NCI-H748 (cell line): ENCODE results near the gene RUNDC1.
"Not testable (repeated sequence)": the region's sequence is repeated elsewhere in the genome, so short reads cannot be mapped to it uniquely, and the experiment has no call there.

Experiments
- DNase-seq: peaks from one replicate; lab custom pipeline; 2025; ENCODE audit not compliant: unreplicated experiment; lab: John Stamatoyannopoulos, UW

Gene RUNDC1

DNA sequence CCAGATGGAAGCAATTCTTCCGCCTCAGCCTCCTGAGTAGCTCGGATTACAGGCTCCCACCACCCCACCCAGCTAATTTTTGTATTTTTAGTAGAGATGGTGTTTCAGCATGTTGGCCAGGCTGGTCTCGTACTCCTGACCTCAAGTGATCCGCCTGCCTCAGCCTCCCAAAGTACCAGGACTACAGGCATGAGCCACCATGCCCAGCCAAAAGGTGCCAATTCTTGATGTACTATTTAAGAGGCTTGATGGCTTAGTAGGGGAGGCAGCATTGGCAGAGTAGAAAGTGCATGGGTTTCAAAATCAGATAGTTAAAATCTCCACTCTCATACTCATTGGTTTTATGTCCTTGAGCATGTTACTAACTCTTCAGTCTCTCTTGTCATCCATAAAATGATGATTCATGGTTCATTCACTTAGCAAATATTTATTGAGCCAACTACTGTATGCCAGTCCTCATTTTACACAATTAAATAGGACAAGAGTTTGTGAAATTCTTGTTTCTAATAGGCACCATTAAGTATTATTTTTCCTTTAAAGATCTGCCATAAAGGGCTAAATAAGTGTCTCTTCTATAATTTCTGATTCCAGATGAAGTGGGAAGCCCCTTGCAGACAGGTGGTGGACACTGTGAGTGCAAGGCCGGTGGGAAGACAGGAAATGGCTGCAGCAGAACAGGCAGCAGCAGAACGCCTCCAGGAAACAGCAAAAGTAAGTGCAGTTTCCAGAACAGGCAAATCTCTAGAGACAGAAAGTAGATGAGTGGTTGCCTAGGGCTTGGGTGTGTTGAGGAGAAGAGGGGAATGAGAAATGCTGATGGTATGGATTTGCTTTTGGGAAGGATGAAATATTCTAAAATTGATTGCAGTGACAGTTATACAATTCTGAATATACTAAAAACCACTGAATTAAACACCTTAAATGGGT, 9.6 kb downstream of the RUNDC1 start:
- no peak for DNase-seq

GRCh38 chr17:42991471-42991870, 11.1 kb downstream of the RUNDC1 start:
- DNase-seq = no peak

GRCh38 chr17:42992872-42993271, 12.5 kb downstream of the RUNDC1 start:
- DNase-seq = no peak

DNA sequence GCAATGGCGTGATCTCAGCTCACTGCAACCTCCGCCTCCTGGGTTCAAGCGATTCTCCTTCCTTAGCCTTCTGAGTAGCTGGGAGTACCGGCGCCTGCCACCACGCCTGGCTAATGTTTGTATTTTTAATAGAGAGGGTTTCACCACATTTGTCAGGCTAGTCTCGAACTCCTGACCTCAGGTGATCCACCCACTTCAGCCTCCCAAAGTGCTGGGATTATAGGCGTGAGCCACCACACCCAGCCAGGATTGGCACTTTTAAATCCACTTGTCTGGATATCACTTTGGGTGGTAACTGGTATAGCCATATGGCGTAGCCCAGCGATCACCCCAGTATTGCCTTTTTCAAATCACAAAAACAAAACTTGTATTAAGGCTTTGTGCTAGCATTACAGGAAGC, 13.5 kb downstream of the RUNDC1 start:
- DNase-seq = not testable (repeated sequence)

- peak; percentile 40 for DNase-seq
These were observed 17.1 kb downstream of the RUNDC1 start for GRCh38 chr17:42997390-42997983.

GRCh38 chr17:42997984-42998938, 17.9 kb downstream of the RUNDC1 start, which contains the start of gene RPL27:
Gene RPL27, plus strand, starts transcription at chr17:42998419. Its CDS starts 332 bp downstream, at chr17:42998751.
- peak; percentile 100 for DNase-seq

DNA sequence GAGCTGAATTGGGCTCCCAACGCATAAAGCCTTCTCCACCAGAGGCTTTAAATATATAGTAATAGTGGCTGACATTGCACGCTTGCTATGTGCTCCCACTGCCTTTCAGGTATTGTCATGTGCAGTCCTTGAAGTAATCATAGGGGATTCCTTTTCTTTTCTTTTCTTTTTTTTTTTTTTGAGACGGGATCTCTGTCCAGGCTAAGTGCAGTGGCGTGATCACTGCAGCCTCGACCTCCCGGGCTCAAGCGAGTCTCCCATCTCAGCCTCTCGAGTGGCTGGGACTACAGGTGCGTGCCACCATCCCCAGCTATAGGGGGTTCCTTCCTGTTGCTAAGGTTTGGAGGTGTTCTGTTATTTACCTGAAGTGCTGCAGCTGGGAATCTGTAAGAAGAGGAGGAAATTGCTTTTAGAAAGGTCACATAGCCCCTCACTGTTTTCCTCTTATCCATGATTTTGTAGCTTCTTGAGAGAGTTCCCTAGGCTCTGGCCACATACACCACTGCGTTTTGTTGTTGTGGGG, 18.7 kb downstream of the RUNDC1 start:
- no peak for DNase-seq

GRCh38 chr17:43000894-43001293, 20.5 kb downstream of the RUNDC1 start:
- DNase-seq = not testable (repeated sequence)

GRCh38 chr17:43003542-43004172, 23.3 kb downstream of the RUNDC1 start:
- DNase-seq = no peak

- peak; percentile 69 for DNase-seq
These were observed 26.5 kb downstream of the RUNDC1 start, which contains the start of gene IFI35 for GRCh38 chr17:43006639-43007551. Gene IFI35, plus strand, starts transcription at chr17:43006784. Its CDS starts 164 bp downstream, at chr17:43006948.

GRCh38 chr17:43010667-43011308, 30.4 kb downstream of the RUNDC1 start:
- no peak for DNase-seq

DNA sequence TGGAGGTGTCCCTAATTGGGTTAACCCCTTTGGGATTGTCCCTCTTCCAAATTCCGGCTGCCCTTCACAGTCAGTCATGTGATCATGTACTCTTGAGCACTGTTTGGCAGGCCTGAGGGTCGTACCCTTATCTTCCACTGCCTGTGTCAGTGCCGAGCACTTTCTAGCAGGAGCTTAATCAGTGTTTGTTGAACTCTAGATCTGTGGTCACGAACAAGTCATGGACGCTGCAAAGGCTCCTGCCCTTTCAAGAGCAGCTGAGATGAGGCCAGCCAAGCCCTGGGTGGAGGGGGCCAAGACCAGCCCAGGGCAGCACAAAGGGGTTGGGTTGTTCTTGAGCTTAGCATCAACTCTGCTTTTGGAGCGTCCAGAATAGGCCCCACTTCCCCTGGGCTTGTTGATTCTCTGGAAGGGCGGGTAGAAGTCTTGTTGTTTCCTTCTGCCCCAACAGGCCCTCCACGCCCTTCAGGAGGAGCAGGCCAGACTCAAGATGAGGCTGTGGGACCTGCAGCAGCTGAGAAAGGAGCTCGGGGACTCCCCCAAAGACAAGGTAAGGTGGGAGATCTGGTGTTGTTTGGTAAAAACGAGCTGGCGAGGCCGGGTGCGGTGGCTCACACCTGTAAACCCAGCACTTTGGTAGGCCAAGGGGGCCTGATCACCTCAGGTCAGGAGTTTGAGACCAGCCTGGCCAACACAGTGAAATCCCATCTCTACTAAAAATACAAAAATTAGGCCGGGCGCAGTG, 31.5 kb downstream of the RUNDC1 start:
- DNase-seq = no peak

DNA sequence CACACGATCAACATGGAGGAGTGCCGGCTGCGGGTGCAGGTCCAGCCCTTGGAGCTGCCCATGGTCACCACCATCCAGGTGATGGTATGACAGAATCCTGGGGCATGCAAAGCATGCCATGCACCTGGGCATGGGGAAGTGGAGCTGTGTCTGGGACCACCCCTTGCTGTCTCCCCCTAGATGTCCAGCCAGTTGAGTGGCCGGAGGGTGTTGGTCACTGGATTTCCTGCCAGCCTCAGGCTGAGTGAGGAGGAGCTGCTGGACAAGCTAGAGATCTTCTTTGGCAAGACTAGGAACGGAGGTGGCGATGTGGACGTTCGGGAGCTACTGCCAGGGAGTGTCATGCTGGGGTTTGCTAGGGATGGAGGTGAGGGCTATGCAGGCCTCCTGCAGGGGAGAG, 32.9 kb downstream of the RUNDC1 start:
- DNase-seq = no peak

GRCh38 chr17:43014020-43014648, 33.8 kb downstream of the RUNDC1 start:
- no peak for DNase-seq

GRCh38 chr17:43014649-43015542, 34.5 kb downstream of the RUNDC1 start:
- no peak for DNase-seq

DNA sequence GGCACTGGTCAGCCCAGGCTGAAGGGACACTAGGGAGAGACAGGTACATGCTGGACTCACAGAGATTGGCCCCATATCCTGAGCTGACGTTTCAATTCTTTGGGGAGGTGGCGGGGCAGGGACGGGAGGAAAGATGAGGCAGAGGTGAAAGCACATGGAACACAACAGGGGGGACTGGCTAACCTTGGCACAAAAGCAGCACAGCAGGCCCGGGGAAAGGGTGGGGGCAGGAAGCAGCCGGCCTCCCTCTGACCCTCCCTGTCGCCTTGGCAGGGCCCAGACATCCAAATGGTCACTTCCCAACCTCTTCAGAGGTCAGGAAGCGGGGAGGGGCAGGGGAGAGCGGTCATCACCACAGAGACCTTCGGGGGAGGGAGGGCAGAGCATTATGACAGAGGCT, 35.2 kb downstream of the RUNDC1 start:
- DNase-seq = no peak

DNA sequence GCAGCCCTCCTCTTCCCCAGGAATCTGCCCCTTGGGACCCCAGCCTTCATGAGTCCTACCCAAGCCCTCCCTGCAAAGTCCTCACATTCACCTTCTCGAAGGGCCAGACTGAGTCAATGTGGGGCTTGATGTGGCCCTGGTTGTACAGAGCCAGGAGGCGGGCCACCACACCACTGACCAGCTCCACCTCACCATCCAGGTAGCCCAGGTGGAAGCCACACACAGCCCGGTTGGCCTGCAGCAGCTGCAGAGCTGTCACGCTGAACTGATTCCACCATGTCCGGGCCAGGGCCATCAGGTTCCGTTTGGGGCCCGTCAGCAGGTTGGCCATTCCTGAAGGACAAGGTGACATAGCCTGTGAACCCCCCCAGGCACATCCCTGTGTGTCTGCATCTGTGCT, 35.9 kb downstream of the RUNDC1 start:
- no peak for DNase-seq
